K562 (cell line): ENCODE measurements around the gene SCAANT1. TPM values are rescaled to one million over a fixed set of nuclear protein-coding genes. Genes with fewer than 3 reads are reported as not detected.
A peak's percentile ranks its signal among the peaks of the same experiment; 100 is the strongest.

Experiments used
- ATAC-seq: fragments of 200-7000 bp; cut with Tn5 transposase; 3 replicates; pipeline ENCODE4 v1.9.1; 2020; ENCODE audit warnings: moderate library complexity
- BruUV-seq: library from RNA; stranded (reverse); fragments of 400-500 nt; replicated peaks from 2 replicates; lab custom pipeline; 2021; lab: Mats Ljungman, UMichigan
- CTCF ChIA-PET: fragments of 300-600 bp; formaldehyde crosslinking; extraction: SDS; loops from one replicate; lab custom pipeline; 2021; ENCODE audit warnings: low intra/inter-chr PET ratio; lab: Yijun Ruan, JAX
- POLR2A ChIA-PET: fragments of 300-600, 350-650 bp; sonication (Branson Sonifier 250); formaldehyde crosslinking; extraction: SDS; loops from one replicate; lab custom pipeline; 2021; ENCODE audit warnings: antibody characterized with exemption, inconsistent platforms; lab: Yijun Ruan, JAX
- DNase-seq, 4 experiments: peaks; one replicate each; pipeline versions ENCODE4 v3.0.0 to v3.0.0-alpha.2; 2011 to 2018; ENCODE audit warnings: low spot score in 3 of 4, mixed read lengths in 3 of 4; ENCODE audit errors: extremely low read depth in 1 of 4
- FAIRE-seq: peaks from 2 replicates; lab custom pipeline; 2011; peaks lifted over from hg19 to GRCh38; lab: Jason Lieb, UNC
- H2AFZ ChIP-seq: 2 replicates; pipeline ENCODE4 v1.6.0; 2011; ENCODE audit warnings: low read depth, low read length, control low read depth, inconsistent platforms
- H3K27ac ChIP-seq: fragments of 200-600 bp; 3 replicates; pipeline ENCODE4 v1.8.0; 2011; ENCODE audit warnings: low read depth, mild to moderate bottlenecking, control low read depth, inconsistent platforms, low read length, moderate library complexity, mixed read lengths; ENCODE audit errors: extremely low read depth
- H3K27me3 ChIP-seq, 2 experiments: fragments of 300-600 bp in 1 of 2; 2 replicates in 1 of 2; 3 replicates in 1 of 2; pipeline versions ENCODE4 v1.6.0 to v1.8.0; 2011; ENCODE audit warnings: inconsistent platforms in 2 of 2, low read length in 2 of 2, mild to moderate bottlenecking in 1 of 2, mixed read lengths in 1 of 2, moderate library complexity in 1 of 2; ENCODE audit not compliant: control insufficient read depth in 2 of 2, insufficient read depth in 2 of 2
- H3K36me3 ChIP-seq: fragments of 300-600 bp; 3 replicates; pipeline ENCODE4 v1.8.0; 2011; ENCODE audit warnings: mild to moderate bottlenecking, low read length, inconsistent platforms; ENCODE audit not compliant: control insufficient read depth, insufficient read depth
- H3K4me1 ChIP-seq, 2 experiments: fragments of 200-600 bp in 1 of 2; replicated peaks in 1 of 2; 2 replicates in 1 of 2; 3 replicates in 1 of 2; pipeline versions ENCODE4 v1.5.1 to v1.8.0; 2011; ENCODE audit warnings: inconsistent platforms in 2 of 2, low read length in 2 of 2, mild to moderate bottlenecking in 1 of 2, mixed read lengths in 1 of 2, moderate library complexity in 1 of 2; ENCODE audit not compliant: control insufficient read depth in 2 of 2, insufficient read depth in 2 of 2
- H3K4me2 ChIP-seq: 2 replicates; pipeline ENCODE4 v1.6.1; 2011; ENCODE audit warnings: low read length, control low read depth, inconsistent platforms, mixed read lengths; ENCODE audit not compliant: insufficient read depth
- H3K4me3 ChIP-seq: fragments of 200-600 bp; sonication (generic), shearing (Covaris generic); 2 replicates; pipeline ENCODE4 v1.5.1; 2016; ENCODE audit warnings: control low read depth, inconsistent platforms
- H3K79me2 ChIP-seq: fragments of 200-600 bp; 3 replicates; pipeline ENCODE4 v1.8.0; 2011; ENCODE audit warnings: low read length, inconsistent platforms; ENCODE audit not compliant: control insufficient read depth, insufficient read depth
- H3K9ac ChIP-seq, 2 experiments: 2 replicates each; pipeline versions ENCODE4 v1.6.0 to v1.6.1; 2011; ENCODE audit warnings: low read depth in 2 of 2, low read length in 2 of 2, control low read depth in 1 of 2, inconsistent platforms in 1 of 2, mild to moderate bottlenecking in 1 of 2, mixed read lengths in 1 of 2; ENCODE audit not compliant: insufficient read depth in 1 of 2
- H3K9me1 ChIP-seq: one replicate; pipeline ENCODE4 v1.6.0; 2011; ENCODE audit warnings: inconsistent platforms, mild to moderate bottlenecking, low read length, moderate library complexity; ENCODE audit not compliant: control insufficient read depth, insufficient read depth
- H3K9me3 ChIP-seq: replicated peaks from 2 replicates; pipeline ENCODE4 v1.5.1; 2011; ENCODE audit warnings: low read depth, low read length, inconsistent platforms; ENCODE audit not compliant: control insufficient read depth, insufficient read depth
- H4K20me1 ChIP-seq: replicated peaks from 2 replicates; pipeline ENCODE4 v1.6.1; 2011; ENCODE audit warnings: low read length, inconsistent platforms, mixed read lengths; ENCODE audit not compliant: control insufficient read depth, insufficient read depth
- CEBPB ChIP-seq: fragments of 450-650 bp; IDR thresholded peaks from 2 replicates; pipeline ENCODE4 v1.6.1; 2016; ENCODE audit warnings: missing genetic modification characterization, missing compliant biosample characterization
- CEBPG ChIP-seq, 3 experiments: fragments of 200-800 bp in 1 of 3; sonication (Bioruptor generic) in 1 of 3; sonication (generic) in 1 of 3; formaldehyde crosslinking in 1 of 3; IDR thresholded peaks in 2 of 3; conservative IDR thresholded peaks in 1 of 3; 2 replicates each; pipeline versions ENCODE4 v1.6.1 to v1.8.0; 2016 to 2022; ENCODE audit warnings: missing compliant biosample characterization in 2 of 3, missing genetic modification characterization in 2 of 3, mild to moderate bottlenecking in 1 of 3, missing genetic modification reagents in 1 of 3
- XRCC5 ChIP-seq: fragments of 200-400 bp; formaldehyde crosslinking; IDR thresholded peaks from 2 replicates; pipeline ENCODE4 v1.6.1; 2017; ENCODE audit warnings: low read depth, mild to moderate bottlenecking, low read length
- ZFP36 ChIP-seq: fragments of 150-350 bp; IDR thresholded peaks from 2 replicates; pipeline ENCODE4 v1.6.1; 2018; ENCODE audit warnings: low read length, low read depth; ENCODE audit not compliant: partially characterized antibody
- WGBS: fragments of 100-300 bp; shearing (Covaris generic); methylation state at CpG from one replicate; pipeline ENCODE4 v1.1.6; 2016; ENCODE audit warnings: low coverage, mixed read lengths; ENCODE audit not compliant: insufficient coverage; ENCODE audit errors: missing lambda C conversion rate; 5-methylcytosine and 5-hydroxymethylcytosine counted together
- in situ Hi-C: fragments of 300-500 bp; cut with MboI; formaldehyde crosslinking; loops from 4 replicates; pipeline ENCODE4 v1.15.0; 2018; ENCODE audit warnings: inconsistent platforms, mixed read lengths
- intact Hi-C: fragments of 100-400 bp; cut with micrococcal nuclease; formaldehyde crosslinking; loops from 2 replicates; pipeline ENCODE4 v1.14.2; 2022
- polyA plus RNA-seq, 8 experiments: library from polyadenylated mRNA; depleted of rRNA in 4 of 8; stranded (reverse) in 5 of 8; unstranded in 3 of 8; fragments of >200 nt; fragmentation: Nextera tagmentation in 2 of 8; fragmentation: Illumina TruSeq in 1 of 8; extraction: Ambion mirVana in 2 of 8; extraction: Trizol in 1 of 8; gene quantifications; 2 replicates each; pipeline versions ENCODE4 v1.2.1 to v1.2.3, GENCODE V29; 2011 to 2014; ENCODE audit warnings: inconsistent platforms in 1 of 8, missing spikeins in 1 of 8
- total RNA-seq, 7 experiments: library from RNA; depleted of rRNA in 6 of 7; stranded (reverse); fragments of >200 nt in 6 of 7; fragmentation: Illumina TruSeq in 2 of 7; extraction: Trizol in 2 of 7; gene quantifications; 2 replicates each; pipeline versions ENCODE4 v1.2.1 to v1.2.3, GENCODE V29; 2011 to 2021; ENCODE audit warnings: low replicate concordance in 1 of 7
- TF ChIP-seq, protein P1 (sequence below): sonication (generic); IDR thresholded peaks from 2 replicates; pipeline ENCODE4 v1.6.1; 2016

Gene SCAANT1
- total and polyA plus RNA-seq, 9 of the 15 experiments (the other 6 are each of a cell fraction or from before 2014, with no cell fraction given) = not detected

DNA sequence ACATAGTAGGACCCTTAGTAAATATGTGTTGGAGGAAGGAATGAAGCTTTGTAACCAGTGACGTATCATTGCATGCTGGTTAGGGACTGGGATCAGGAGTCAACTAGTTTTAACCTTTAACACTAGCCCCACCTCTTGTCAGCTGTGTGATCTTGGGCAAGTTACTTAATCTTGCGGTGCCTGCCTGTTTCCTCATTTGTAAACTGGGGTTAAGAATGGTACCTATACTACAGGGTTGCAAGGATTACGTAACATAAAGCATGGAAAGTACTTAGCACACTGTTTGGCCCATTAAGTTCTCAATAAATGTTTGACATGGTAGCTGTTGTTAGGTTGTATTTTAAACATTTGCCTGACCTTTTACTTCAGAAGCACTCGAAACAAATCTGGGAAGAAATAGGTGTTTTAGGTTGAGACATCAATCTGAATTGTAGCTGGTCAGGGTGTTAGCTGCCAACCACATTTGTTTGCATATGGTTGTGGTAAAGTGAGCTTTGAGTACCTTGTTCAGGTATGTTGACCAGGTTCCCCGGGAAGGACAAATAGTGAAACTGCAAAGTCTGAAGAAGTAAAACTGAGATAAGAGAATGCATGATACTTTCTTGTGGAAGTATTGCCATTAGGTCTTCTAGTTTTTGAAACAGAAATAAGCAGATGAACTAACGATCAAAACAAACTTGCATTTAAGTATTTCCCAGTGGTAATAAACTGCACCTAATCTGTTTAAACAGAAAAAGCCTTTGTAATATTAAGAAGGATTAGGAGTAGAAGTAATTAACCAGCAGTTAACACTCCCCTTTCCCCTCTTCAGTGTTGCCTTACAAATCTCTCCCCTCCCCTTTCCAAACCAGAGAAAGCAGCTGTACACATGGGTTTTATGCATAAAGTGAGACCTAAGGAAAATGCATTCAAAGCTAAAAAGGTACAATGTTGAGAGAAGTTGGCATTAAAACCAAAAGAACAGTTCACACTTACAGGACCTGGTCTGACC lies 25.8 kb upstream of the SCAANT1 start:
- 0 out of 2 replicates have a peak, but pooled peaks cover 11% of the 10 kb centered on the region for H4K20me1 ChIP-seq
- DNase-seq (peak in 2 of 4 experiments; percentile 8 to 19), ATAC-seq (peak; percentile 72), FAIRE-seq (peak; percentile 44)
- H3K27me3 ChIP-seq = no peaks in the 10 kb centered on the region
- WGBS = 54% methylated on average over 5 of the region's 6 CpGs
- POLR2A ChIA-PET = interaction anchor here (0.9 kb wide), 1 partner anchor 8 kb away, joined by 3 read pairs; no protein-coding TSS in a partner anchor
- no peaks in the 10 kb centered on the region for H3K9me1 ChIP-seq
- H3K4me3 ChIP-seq = no peak overlapping the region
- H3K27ac ChIP-seq = no peak overlapping the region
- intact Hi-C loops = no loop called here
- peaks cover 68% of the 10 kb centered on the region for H3K79me2 ChIP-seq
- BruUV-seq = no TSS peak
- H3K4me1 ChIP-seq = peaks cover 0 to 19% of the 10 kb centered on the region in 2 experiments; a peak in 3 of 5 replicates
- no peak overlapping the region for H2AFZ ChIP-seq
- no peak overlapping the region for H3K9ac ChIP-seq
- H3K36me3 ChIP-seq = peaks cover 18% of the 10 kb centered on the region; the same call in 1 of the 3 replicates
- H3K9me3 ChIP-seq = no peaks in the 10 kb centered on the region
- no peak overlapping the region for H3K4me2 ChIP-seq
- CTCF ChIA-PET = no interaction called here
- TF ChIP-seq CEBPB (tag) (peak; percentile 92), XRCC5 (no peak), ZFP36 (peak; percentile 32), CEBPG (CRISPR knock-in tag; IDR thresholded peaks at IDR 0.05) (no peak), CEBPG (tag; conservative IDR thresholded peaks at IDR 0.05 in 1 of 2, IDR thresholded peaks at IDR 0.05 in 1 of 2) (peak; percentile 53 to 54; a peak in 3 of 4 replicates)
- TF ChIP-seq, protein P1, sequence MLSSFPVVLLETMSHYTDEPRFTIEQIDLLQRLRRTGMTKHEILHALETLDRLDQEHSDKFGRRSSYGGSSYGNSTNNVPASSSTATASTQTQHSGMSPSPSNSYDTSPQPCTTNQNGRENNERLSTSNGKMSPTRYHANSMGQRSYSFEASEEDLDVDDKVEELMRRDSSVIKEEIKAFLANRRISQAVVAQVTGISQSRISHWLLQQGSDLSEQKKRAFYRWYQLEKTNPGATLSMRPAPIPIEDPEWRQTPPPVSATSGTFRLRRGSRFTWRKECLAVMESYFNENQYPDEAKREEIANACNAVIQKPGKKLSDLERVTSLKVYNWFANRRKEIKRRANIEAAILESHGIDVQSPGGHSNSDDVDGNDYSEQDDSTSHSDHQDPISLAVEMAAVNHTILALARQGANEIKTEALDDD = peak; percentile 96
- TF ChIP-seq, all 486 proteins: peak for 4
- in situ Hi-C loops = no loop called here
